HL-60 (cell line): ENCODE measurements around the gene SOX8.

ENCODE experiments used
- DNase-seq, 2 experiments: peaks; one replicate each; pipeline ENCODE4 v3.0.0-alpha.2; 2010 to 2020; ENCODE audit warnings: low read depth in 1 of 2, low spot score in 1 of 2
- H3K27ac ChIP-seq: fragments of 250-450 bp; sonication (Bioruptor Pico); replicated peaks from 2 replicates; pipeline ENCODE4 v1.5.1; 2020; ENCODE audit warnings: mild to moderate bottlenecking, moderate library complexity
- H3K27me3 ChIP-seq: fragments of 250-450 bp; sonication (Bioruptor Pico); 2 replicates; pipeline ENCODE4 v1.5.1; 2021; ENCODE audit warnings: mild to moderate bottlenecking, moderate library complexity; ENCODE audit not compliant: insufficient read depth, poor library complexity, severe bottlenecking
- H3K4me3 ChIP-seq: replicated peaks from 2 replicates; pipeline ENCODE4 v1.5.1; 2011; ENCODE audit warnings: mild to moderate bottlenecking, control low read depth, low read length; ENCODE audit not compliant: insufficient read depth
- CTCF ChIP-seq: IDR thresholded peaks from one replicate; pipeline ENCODE4 v1.5.1; 2011; ENCODE audit warnings: low read length, control low read depth, inconsistent platforms; ENCODE audit not compliant: insufficient read depth
- GABPA ChIP-seq: IDR thresholded peaks from 2 replicates; pipeline ENCODE4 v1.6.1; 2012; ENCODE audit warnings: low read depth
- POLR2AphosphoS5 ChIP-seq: IDR thresholded peaks from 2 replicates; pipeline ENCODE4 v1.6.1; 2012; ENCODE audit warnings: low read depth
- SPI1 ChIP-seq: IDR thresholded peaks from 2 replicates; pipeline ENCODE4 v1.6.1; 2012; ENCODE audit warnings: low read depth, mild to moderate bottlenecking, borderline replicate concordance
- TF ChIP-seq, protein P1 (sequence below): IDR thresholded peaks from 2 replicates; pipeline ENCODE4 v1.6.1; 2012; ENCODE audit warnings: low read depth; ENCODE audit not compliant: insufficient replicate concordance

Gene SOX8

DNA sequence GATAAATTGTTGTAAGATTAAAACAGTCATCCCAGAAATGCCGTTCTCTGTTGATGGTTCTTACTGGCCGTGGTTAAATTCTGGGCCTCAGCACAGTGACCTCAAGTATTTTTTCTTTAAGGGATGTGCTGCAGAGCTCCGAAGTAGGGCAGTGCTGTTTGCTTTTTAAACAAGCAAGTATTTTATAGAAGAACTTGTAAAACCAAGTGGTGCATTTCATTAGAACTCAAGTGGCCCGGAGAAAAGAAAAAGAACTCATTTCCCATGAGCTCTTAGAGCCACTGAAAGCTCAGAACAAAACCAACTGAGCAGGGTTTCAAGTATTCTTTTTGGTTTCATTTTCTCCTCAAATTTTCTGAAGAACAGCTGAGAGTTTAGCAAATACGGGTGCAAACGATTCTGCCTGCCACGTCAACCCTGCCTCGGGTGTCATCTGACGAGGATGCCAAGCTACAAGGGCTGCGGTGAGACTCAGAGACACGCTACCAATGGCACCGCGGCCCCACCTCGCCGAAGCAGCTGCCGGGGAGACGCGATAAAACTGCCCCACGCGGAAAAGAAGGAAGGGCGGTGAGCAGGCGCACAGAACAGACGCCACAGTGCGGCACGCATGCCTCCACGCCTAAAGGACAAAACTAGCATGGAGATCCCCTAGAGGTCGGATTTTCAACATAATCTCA is 17.1 kb upstream of the SOX8 start:
- DNase-seq = no peak
- H3K27ac ChIP-seq = no peak overlapping the region
- TF ChIP-seq POLR2AphosphoS5 (no peak), SPI1 (no peak), GABPA (no peak)
- TF ChIP-seq, protein P1, sequence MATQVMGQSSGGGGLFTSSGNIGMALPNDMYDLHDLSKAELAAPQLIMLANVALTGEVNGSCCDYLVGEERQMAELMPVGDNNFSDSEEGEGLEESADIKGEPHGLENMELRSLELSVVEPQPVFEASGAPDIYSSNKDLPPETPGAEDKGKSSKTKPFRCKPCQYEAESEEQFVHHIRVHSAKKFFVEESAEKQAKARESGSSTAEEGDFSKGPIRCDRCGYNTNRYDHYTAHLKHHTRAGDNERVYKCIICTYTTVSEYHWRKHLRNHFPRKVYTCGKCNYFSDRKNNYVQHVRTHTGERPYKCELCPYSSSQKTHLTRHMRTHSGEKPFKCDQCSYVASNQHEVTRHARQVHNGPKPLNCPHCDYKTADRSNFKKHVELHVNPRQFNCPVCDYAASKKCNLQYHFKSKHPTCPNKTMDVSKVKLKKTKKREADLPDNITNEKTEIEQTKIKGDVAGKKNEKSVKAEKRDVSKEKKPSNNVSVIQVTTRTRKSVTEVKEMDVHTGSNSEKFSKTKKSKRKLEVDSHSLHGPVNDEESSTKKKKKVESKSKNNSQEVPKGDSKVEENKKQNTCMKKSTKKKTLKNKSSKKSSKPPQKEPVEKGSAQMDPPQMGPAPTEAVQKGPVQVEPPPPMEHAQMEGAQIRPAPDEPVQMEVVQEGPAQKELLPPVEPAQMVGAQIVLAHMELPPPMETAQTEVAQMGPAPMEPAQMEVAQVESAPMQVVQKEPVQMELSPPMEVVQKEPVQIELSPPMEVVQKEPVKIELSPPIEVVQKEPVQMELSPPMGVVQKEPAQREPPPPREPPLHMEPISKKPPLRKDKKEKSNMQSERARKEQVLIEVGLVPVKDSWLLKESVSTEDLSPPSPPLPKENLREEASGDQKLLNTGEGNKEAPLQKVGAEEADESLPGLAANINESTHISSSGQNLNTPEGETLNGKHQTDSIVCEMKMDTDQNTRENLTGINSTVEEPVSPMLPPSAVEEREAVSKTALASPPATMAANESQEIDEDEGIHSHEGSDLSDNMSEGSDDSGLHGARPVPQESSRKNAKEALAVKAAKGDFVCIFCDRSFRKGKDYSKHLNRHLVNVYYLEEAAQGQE = no peak
- H3K4me3 ChIP-seq = no peak overlapping the region
- no peaks in the 10 kb centered on the region for H3K27me3 ChIP-seq

GRCh38 chr16:965036-965395 is 16.6 kb upstream of the SOX8 start:
- TF ChIP-seq GABPA = no peak
- Histone ChIP-seq H3K4me3 (no peak overlapping the region), H3K27me3 (no peaks in the 10 kb centered on the region), H3K27ac (no peak overlapping the region)
- DNase-seq = no peak

DNA sequence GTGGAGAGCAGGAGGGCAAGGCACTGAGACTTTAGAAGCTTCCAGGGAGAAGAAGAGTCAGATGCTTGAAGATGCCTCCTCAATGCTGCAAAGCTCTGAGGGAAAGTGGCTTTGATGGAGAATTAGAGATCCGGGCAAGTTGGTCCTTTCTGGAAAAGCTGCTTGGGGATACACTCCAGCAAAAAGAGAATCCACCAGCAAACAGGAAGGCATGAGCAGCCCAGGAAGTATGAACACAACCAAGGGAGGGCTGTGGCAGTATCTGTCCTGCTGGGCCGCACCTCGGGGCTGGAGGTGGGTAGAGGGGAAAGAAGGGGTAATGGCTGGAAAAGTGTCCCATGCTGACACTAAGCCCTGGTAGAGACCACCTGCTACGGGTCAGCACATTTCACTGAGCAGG is 16.1 kb upstream of the SOX8 start:
- H3K27me3 ChIP-seq = no peaks in the 10 kb centered on the region

DNA sequence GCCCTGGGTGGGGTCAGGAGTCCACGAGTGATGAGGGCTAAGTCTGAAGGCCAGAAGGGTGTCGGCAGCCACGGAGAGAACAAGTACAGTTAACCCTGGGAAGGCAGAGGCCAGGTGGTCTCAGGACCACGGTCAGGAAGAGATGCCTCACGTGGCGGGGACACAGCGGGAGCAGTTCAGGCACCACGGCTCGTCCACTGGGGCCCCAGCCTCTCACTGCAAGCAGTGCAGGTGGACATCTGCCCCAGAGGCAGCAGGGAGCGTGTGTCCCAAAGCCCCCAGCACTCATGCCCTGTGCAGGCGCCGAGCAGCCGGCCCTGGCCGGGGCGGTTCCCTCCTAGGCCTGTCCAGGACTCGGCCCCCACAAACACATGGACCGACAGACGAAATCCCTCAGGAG is 15.5 kb upstream of the SOX8 start:
- H3K27ac ChIP-seq = no peak overlapping the region
- H3K27me3 ChIP-seq = no peaks in the 10 kb centered on the region
- no peak for TF ChIP-seq CTCF
- no peak for TF ChIP-seq SPI1
- TF ChIP-seq POLR2AphosphoS5 = no peak
- TF ChIP-seq, protein P1 = no peak
- no peak for TF ChIP-seq GABPA
- no peak overlapping the region for H3K4me3 ChIP-seq
- no peak for DNase-seq

More for the DNA sequence above, 16.1 kb upstream of the SOX8 start:
- H3K4me3 ChIP-seq = no peak overlapping the region
- no peak for DNase-seq
- TF ChIP-seq SPI1 = no peak
- no peak for TF ChIP-seq POLR2AphosphoS5
- TF ChIP-seq CTCF = no peak
- TF ChIP-seq GABPA = no peak
- TF ChIP-seq, protein P1 = no peak
- H3K27ac ChIP-seq = no peak overlapping the region
